Mucosa of gallbladder (tissue), 1 donor: ENCODE results near the gene LRRC7. TPM values are rescaled to one million over a fixed set of nuclear protein-coding genes. Genes with fewer than 3 reads are reported as not detected.
"Not testable (repeated sequence)": the region's sequence is repeated elsewhere in the genome, so short reads cannot be mapped to it uniquely, and the experiment has no call there.

Experiments used
- DNase-seq: peaks from one replicate; pipeline ENCODE4 v3.0.0-alpha.2; 2020; ENCODE audit warnings: low spot score
- total RNA-seq: library from RNA; stranded (reverse); gene quantifications from one replicate; pipeline ENCODE4 v1.2.1, GENCODE V29; 2021
- donor health status: DM: no; HTN: no; CAD: no.

The LRRC7 gene
- total RNA-seq, 1 donor from 2014 or later = 4.1 TPM

DNA sequence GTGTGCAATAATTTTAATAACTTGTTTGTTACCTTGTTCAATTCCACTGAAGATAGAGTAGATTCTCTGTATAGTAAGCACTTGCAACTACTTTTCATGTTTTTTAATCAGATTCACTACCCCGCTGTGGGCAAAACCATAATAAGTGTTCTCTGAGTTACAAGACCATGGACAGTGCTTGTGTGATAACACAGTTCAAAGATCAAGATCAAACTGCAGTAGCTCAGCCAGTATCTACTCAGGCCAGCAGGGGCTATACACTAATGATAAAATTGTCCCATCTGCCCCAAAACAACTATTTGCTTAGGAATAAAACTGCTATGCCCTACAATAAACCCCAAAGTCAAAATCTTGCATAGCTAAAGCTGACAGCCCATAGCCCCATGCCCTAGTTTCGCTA, 129.6 kb downstream of the LRRC7 start:
- no peak for DNase-seq

DNA sequence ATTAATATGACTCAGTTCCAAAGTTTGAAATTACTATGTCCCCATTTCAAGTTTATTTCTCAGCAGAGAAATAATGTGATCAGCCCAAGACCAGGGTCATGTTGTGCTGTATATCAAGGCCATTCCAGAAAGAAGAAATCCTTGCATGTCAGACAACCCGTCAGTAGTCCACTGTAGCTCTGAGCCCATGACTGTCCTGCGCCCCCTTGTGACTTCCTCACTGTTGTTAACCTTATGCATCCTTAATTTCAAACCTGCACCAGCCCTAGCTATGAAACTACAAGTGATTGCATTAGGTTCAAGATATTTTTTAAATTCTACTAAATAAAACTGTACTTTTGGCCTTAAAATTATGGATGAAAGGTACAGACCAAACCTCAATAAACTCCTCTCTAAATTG, 133.0 kb downstream of the LRRC7 start:
- no peak for DNase-seq

DNA sequence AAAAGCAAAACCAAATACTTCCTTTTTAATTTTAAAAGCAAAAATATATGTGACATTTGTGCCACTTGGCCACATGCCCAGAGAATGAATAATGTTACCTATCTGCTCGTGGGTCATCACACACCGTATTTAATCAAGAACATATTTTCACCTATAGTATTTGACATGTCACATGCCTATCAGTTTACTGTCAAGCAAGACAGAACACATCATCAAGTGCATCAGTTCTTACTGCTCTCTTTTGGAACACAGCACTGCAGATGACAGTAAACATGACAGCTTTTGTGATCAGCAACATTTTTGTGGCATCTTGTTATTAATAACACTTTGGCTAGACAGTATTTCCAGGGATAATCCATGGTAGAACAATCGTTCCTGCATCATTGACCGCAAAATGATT, 134.4 kb downstream of the LRRC7 start:
- no peak for DNase-seq

DNA sequence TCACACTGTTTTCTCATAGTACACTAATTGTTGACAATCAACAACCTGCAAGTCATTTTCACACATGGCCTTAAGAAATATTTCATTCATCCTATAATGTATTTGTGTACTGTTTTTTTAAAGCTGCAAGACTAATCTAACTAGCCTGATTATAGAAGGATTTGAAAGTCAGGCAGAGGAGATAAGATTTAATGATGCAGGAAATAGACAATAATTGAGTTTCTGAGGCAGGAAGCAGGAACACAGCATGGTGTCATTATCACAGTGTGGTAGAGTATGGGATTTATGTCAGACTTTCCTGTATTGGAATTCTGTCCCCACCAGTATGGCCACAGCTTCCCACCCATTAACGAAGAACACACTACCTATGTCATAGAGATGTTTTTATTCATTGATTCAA, 138.8 kb downstream of the LRRC7 start:
- DNase-seq = no peak

DNA sequence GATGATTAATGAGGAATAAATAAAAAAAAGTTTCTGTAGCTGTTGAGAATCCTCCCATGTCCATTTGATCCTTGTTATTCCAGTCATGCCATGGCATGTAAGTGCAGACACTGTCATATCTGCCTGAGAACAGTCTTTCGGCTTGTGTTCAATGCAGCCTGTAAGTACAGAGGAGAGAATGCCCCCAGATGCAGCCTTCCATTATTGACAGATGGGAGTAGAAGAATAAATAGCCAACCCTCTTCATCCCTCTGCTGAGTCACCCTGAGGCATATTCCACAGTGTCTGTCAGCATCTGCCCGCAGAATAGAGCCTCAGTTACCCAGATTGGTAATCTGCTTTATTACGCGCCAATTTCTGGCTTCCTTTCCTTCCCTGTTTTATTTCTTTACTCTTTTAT, 139.4 kb downstream of the LRRC7 start:
- no peak for DNase-seq

DNA sequence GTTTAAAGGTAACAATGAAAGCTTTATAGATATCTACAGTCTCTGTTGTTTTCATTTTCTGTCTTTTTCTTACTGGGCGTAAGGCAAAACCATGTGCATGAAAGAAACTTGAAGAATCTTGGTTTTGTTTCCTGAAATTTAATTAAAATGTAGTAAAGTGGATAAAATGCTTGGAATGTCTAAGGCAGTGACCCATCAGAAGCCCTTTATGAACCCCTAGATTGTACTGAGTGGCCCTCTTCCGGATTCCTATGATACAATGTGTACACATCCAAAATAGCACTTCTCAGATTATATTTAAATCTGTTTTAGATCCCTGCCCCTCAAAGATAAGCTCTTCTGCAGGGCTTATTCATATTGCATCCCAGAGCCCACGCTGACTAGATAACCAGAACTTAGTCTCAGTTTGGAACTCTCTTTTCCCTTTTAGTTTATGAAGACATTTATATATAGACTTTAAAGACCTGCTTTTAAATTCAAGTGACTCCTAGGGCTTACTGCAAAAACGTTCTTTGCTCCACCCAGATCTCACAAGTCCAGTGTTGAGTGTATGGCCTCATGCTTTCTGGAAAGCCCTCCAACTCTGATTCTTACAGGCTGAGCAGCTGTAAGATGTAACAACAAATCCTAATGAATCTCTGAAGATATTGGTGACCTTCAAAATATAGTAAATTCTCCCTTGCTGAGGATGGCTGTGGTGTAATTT, 142.9 kb downstream of the LRRC7 start:
- DNase-seq = no peak

DNA sequence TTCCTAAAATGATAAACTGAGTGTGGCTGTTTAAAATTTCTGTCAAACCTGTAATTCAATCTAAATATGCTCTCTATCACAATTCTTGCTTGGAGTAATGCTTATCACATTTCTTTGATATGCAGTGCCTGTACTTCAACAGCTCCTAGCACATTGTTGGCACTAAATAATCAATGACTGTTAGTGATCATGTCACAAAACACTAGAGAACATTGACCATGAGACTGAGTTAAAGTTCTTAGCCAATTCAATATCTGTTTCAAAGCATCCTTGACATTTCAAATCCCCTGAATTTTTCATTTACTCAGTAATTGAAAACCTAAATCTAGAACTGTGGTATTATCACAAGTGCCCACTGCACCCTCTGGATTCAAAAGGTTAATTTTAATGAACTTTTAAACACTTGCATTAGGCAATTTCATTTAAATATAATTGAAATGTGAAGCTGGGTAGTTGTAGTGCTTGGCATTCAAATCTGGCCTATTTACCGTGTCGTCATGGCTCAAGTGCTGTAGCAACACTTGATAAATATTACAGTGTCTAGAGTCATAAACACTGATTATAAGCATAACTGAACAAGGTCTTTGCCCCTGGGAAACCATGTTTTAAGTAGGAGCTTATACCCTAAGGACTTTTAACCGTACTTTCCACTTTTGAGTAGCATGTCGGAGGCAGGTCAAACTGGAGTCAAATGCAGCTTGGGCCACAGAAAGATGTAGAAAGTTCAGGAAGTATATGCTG, 143.6 kb downstream of the LRRC7 start:
- DNase-seq = no peak

DNA sequence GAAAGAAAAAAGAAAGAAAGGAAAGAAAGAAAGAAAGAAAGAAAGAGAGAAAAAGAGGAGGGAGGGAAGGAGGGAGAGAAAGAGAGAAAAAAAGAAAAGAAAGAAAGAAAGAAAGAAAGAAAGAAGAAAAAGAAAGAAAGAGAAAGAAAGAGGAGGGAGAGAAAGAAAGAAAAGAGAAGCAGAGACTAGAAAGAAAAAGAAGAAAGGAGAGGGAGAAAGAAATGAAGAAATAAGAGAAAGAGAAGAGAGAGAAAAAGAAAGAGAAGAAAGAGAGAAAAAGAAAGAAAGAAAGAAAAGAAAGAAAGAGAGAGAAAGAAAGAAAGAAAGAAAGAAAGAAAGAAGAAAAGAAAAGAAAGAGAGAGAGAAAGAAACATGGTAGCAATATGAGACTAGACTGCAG, 150.1 kb downstream of the LRRC7 start:
- DNase-seq = not testable (repeated sequence)

DNA sequence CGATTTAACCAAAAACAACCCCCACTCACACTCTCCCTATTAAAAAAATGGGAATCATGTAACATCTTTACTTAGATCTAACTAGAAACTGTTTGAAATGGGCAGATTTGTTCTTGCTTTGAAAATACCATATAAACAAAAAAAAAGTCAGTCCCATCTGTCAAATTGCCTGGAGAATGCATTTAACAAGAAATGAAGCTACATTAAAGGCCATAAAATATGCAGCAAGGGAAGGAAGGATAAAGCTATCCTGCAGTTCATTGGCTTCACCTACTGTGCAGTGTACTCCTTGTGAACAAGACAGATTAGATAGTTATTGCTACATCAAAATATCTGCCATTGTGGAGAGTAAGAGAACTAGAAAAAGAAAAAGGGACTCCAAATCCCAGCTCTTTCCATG, 160.5 kb downstream of the LRRC7 start:
- no peak for DNase-seq

DNA sequence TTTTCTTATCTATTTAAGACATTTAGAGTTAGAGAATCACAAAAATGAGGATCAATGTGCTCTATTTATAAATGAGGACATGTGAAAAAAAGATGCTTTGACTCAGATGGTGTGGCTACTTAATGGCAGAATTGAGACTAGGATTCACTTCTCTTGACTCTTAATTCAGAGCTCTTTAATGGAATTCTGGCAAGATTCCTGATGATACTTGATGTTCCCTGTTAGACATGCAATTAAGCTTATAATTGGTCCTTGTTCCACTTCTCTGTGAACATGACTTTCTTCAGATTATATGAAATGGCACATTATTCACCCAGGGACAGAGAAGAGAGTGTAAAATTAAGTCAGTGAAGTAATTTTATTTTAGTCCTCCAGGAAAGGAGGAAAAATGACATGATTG, 165.3 kb downstream of the LRRC7 start:
- no peak for DNase-seq

DNA sequence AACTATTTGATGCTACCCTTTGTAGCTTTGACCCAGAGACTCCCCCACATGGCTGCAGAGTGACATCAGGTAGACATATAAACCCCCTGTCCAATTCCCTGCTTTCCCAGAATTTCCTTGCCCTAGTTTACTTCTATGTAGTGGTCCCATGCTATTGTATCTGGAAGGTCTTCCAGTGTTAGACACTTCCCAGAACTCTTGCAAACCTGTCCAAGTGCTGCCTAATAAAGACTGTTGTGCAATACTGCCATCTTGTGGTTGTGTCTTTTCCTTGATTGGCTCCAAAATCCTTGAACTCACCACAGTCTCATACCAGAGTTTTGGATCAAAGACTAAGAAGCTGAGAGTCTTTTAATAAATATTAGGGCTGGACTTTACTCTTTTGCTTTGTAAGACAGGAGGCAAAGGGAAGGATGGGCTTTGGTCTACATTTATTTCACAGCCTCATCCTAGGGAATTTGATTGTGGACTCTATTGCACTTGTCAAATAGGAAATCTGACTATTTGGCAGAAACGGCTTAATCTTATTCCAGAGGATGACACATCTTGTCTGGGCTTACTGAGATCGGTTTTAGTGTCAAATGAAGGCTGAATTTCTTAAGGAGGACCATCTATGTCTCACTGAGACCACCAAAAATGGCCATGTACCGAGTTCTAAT, 169.9 kb downstream of the LRRC7 start:
- peak; percentile 67 for DNase-seq

DNA sequence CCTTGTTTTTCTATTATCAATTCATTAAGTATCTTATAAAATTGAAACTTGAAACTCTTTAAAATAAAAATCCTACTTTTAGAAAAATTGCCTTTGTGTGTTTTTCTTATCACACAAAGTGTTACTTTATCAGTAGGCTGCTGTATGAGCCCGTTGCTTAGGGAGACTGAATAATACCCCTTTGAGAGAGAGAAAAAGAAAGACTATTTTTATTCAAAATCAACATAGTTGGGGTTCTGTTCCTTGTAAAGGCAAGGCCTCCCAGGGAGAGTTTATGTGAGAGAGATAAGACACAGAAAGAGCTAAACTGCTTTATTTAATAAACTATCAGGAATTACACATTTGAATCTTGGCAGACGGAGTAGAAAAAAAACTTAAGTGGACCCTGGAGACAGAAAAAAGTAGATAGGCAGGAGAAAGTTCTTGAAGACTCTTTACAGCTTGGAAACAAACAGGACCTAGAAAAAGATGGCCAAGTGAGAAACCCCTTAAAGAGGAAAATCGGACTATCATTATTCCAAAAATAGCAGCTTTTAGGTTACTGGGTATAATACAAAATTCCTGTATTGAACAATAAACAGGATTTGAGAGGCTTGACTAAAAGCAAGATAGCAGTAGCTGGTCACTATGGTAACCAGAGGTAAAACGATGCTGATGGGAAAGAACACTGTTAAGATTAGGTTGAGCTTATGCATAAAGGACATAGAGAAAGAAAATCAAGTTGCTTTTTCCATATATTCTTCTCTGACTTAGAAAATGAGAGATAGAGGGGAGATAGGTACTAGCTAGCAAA, 170.9 kb downstream of the LRRC7 start:
- DNase-seq = no peak

DNA sequence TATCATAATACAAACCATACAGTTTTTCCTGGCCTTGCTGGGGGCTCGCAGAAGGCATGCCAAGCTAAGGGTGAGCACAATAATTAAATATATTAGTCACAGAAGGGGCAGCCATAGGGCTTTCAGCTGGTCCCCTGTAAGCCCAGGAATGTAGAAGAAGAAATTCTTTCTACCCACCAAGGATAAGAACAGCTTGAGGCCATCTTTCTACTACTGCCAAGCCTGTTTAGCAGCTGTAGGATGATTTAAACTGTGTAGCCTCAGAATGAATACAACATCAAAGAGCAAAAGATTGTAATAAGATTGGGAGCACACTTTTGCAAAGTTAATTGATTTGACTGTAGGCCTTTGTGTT, 171.5 kb downstream of the LRRC7 start:
- DNase-seq = no peak

DNA sequence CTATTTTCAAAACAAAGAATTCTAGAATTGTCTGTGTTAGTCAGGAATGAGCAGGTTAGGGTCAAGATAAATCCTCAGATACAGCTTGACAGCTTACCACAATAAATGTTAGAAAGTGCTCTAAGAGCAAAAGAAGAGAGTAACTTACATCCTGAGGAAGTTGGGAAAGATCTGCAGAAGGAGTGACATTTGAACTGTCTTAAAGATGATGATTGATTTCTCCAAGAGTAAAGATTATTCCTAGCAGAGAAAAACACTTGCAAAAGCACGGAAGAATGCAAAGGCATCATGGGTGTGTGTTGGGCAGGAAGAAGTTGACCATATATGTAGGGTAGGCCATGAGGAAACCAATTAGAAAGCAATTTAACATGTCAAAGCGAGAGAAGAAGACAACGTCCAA, 175.4 kb downstream of the LRRC7 start:
- no peak for DNase-seq

DNA sequence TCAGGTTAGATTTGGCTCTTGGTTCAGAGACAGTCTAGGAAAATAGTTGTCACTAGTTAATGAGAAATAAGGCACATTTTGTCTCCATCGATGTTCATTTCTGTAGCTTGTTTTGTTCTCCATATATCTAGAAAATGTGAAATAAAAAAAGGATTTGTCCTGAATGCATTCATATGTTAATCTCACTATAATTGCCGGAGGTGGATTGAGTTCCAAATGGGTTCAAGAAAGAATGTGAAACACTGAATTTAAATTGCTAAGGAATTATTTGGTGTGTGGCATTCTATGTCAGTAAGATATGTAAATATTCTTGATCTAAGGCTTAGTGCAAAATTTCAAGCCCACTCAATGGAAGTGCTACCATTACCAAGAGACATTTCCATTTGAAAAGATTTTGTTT, 176.7 kb downstream of the LRRC7 start:
- DNase-seq = no peak

DNA sequence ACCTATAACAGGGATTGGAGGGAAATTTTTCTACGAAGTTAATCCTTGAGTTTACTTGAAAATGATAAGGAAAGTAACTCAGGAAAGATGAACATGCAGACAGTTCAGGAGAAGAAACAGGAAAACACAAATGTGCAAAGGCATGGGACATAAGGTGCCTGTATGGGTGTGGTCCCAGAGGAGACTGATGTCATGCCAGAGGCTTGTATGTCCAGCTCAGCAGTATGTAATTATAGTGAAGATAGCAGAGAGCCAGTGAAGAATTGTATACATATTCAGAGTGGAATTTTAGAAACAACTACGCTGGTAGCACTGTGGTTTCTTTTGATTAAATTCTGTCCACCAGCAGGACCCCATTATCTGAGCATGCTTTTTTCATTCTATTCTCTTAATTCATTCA, 179.5 kb downstream of the LRRC7 start:
- no peak for DNase-seq

DNA sequence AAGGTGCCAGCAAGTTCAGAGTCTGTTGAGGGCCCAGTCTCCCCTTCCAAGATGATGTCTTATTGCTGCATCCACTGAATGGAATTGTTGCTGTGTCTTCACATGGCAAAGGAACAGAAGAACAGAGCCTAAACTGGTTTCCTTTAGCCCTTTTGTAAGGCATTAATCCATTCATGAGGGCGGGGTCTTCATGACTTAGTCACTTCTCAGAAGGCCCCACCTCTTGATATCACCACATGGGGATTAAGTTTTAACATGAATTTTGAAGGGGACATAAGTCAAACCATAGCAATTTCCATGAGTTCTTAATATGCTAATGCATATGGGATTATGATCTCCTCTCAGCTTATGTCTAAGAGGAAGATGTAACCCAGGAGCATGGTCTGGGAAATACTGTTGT, 182.9 kb downstream of the LRRC7 start:
- DNase-seq = no peak

DNA sequence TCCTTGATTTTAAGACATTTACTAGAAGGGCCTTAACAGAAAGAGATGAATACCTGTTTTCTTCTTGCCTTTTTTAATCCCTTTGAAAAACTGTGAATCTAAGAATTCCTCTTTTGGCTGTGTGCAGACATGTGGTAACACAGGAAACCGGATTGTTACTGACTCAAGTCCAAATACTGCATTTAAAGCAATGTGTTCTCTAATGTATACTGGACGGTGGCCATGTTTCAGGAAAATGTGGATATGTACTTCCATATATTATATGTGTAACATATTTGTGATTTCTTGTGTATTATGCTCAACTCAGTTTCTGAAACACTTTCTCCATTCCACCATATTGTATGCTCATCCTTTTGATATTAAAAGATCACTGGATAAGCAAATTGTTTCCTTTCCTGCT, 185.1 kb downstream of the LRRC7 start:
- DNase-seq = no peak

DNA sequence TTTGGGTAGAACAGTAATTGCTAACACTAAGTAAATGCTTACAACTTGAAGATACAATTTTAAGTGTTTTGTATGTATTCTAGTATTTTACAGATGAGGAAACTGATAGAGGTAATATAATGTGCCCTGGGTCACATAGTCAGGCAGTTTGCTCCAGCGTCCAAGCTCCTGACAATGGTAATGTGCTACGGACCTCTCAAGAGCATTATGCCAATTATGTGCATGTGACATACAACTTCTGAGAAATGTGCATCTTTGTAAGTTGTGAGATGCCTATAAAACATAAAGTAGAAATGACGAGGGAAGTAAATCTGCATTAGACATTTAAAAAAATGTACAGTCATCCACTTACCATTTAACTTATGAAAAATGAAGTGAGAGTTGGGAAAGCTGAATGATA, 186.8 kb downstream of the LRRC7 start:
- no peak for DNase-seq

DNA sequence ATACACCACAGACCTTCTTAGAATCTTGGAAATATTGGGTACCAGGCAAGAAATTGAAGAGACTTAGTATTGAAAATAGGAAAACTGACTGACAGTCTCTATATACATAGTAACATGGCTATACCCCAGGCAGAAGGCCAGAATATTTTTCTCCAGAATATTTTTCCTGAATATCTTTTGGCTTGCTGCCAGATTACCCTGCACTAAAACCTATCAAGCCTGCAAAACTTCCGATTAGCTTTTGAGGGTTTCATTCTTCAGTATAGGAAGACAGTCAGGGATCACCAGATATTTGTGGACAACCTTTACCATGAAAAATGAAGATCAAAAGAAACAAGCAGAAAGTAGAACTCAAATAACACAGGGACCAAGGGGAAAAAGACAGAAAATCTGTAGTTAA, 187.9 kb downstream of the LRRC7 start:
- no peak for DNase-seq

DNA sequence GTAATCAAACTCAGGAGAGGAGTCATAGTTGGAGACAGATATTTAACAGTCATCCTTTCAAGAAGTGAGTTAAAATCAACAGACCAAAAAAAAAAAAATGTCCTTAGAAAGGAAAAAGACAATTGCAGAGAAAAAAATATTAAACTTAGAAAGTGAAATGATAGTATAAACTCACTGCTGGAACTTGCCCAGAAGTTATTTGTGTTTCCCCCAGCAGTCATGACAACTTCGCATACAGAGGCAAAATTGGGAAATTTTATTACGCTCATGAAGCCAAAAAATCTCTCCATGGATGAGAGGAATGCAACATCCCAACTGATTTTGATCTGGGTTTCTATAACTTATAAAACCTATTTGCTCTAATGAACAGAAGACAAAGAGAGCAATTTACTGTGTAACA, 198.2 kb downstream of the LRRC7 start:
- DNase-seq = no peak

DNA sequence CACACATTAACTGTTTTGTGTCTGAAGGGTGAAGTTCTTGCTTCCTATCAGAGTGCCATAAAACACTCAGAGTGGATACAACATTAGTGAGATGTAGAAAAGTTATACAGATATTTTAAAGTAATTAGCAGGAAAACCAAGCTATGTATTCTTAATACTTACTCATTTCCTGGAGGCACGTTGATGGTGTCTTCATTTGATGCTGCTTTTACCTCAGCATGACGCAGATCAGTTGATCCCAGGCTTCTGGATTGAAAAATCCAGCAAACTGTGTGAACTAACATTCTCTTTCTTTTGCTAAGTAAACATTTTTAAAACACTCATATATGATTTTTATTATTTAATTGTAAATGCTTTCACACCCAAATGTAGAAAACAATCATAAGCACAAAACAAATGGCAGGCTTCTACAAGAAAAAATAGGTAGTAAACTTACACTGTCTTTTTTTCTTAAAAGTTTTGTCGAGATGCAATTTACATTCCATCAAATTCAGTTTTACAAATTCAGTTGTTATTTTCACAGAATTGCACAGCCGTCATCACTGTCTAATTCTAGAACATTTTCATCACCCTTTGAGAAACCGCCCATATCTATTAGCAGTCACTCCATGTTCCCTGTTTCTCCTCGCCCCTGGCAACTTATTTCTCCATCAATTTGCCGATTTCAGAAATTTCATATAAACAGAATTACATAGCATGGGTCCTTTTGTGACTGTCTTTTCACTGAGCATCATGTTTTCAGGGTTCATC, 198.9 kb downstream of the LRRC7 start:
- DNase-seq = no peak
